ENCODE measurements around the gene KIRREL3.

- TF ChIP-seq HDAC6 (IDR thresholded peaks at IDR 0.05; ENCODE audit: low read depth, low read length) (no peak), CTCF (IDR thresholded peaks at IDR 0.05; ENCODE audit: control extremely low read depth in 1 of 3, insufficient read depth in 1 of 3, low read depth in 1 of 3, low read length in 3 of 3) (no peak), SUZ12 (IDR thresholded peaks at IDR 0.05; ENCODE audit: low read length) (no peak), EZH2 (IDR thresholded peaks at IDR 0.05; ENCODE audit: low read depth, low read length, severe bottlenecking) (no peak), RFX5 (IDR thresholded peaks at IDR 0.05; ENCODE audit: borderline replicate concordance, low read depth, low read length) (no peak), POLR2AphosphoS5 (IDR thresholded peaks at IDR 0.05; ENCODE audit: low read depth, low read length) (no peak), TBP (IDR thresholded peaks at IDR 0.05; ENCODE audit: low read depth, low read length) (no peak), YY1 (IDR thresholded peaks at IDR 0.05; ENCODE audit: low read depth, low read length) (no peak), BACH1 (IDR thresholded peaks at IDR 0.05; ENCODE audit: low read length) (no peak), ATF3 (IDR thresholded peaks at IDR 0.05; ENCODE audit: insufficient read depth, low read depth, low read length) (no peak), SP4 (IDR thresholded peaks at IDR 0.05; ENCODE audit: low read length) (no peak), ZNF274 (IDR thresholded peaks at IDR 0.05; ENCODE audit: borderline replicate concordance, extremely low read depth, low read length) (no peak), CHD2 (IDR thresholded peaks at IDR 0.05; ENCODE audit: low read length) (no peak)
- TF ChIP-seq, protein P1, sequence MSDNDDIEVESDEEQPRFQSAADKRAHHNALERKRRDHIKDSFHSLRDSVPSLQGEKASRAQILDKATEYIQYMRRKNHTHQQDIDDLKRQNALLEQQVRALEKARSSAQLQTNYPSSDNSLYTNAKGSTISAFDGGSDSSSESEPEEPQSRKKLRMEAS (IDR thresholded peaks at IDR 0.05) = no peak
These were observed 70.3 kb downstream of the KIRREL3 start for GRCh38 chr11:126930091-126930841.

All from H1 (cell line).